A673 (cell line): Measurements from ENCODE around the gene HUS1B. TPM values are rescaled to one million over a fixed set of nuclear protein-coding genes. Genes with fewer than 3 reads are reported as not detected.

Experiments
- BruUV-seq: library from RNA; stranded (reverse); fragments of 400-500 nt; replicated peaks from 2 replicates; lab custom pipeline; 2021; lab: Mats Ljungman, UMichigan
- CTCF ChIA-PET: fragments of 300-600 bp; sonication (Branson Sonifier 250); formaldehyde crosslinking; loops from one replicate; lab custom pipeline; 2022; ENCODE audit warnings: antibody characterized with exemption; lab: Charles Lee
- POLR2A ChIA-PET: fragments of 300-600 bp; sonication (Branson Sonifier 250); formaldehyde crosslinking; loops from one replicate; lab custom pipeline; 2022; ENCODE audit warnings: antibody characterized with exemption; ENCODE audit not compliant: low non-redundant PET; lab: Charles Lee
- DNase-seq: peaks from one replicate; pipeline ENCODE4 v3.0.0-alpha.2; 2015; ENCODE audit warnings: low spot score
- H3K27ac ChIP-seq: fragments of 200-600 bp; sonication (generic); 2 replicates; pipeline ENCODE4 v1.5.1; 2016; ENCODE audit warnings: mixed run types, low read depth, mild to moderate bottlenecking, mixed read lengths, antibody characterized with exemption, low read length; ENCODE audit not compliant: poor library complexity, severe bottlenecking
- H3K27me3 ChIP-seq: fragments of 200-600 bp; sonication (generic); replicated peaks from 2 replicates; pipeline ENCODE4 v1.6.1; 2017; ENCODE audit warnings: mixed run types, low read depth, mild to moderate bottlenecking, mixed read lengths, antibody characterized with exemption, low read length; ENCODE audit not compliant: insufficient read depth, poor library complexity
- H3K36me3 ChIP-seq: fragments of 200-600 bp; sonication (generic); 2 replicates; pipeline ENCODE4 v1.6.1; 2016; ENCODE audit warnings: mixed run types, mild to moderate bottlenecking, mixed read lengths, antibody characterized with exemption, low read length; ENCODE audit not compliant: insufficient read depth, poor library complexity, severe bottlenecking
- H3K4me1 ChIP-seq: fragments of 200-600 bp; sonication (generic); 2 replicates; pipeline ENCODE4 v1.6.1; 2017; ENCODE audit warnings: mixed run types, mild to moderate bottlenecking, mixed read lengths, antibody characterized with exemption, low read length; ENCODE audit not compliant: insufficient read depth, poor library complexity, severe bottlenecking
- H3K4me3 ChIP-seq: fragments of 200-600 bp; sonication (generic); 2 replicates; pipeline ENCODE4 v1.5.1; 2016; ENCODE audit warnings: low read depth, mixed run types, mild to moderate bottlenecking, mixed read lengths, low read length; ENCODE audit not compliant: poor library complexity, severe bottlenecking
- H3K9me3 ChIP-seq: fragments of 200-600 bp; sonication (generic); 2 replicates; pipeline ENCODE4 v1.6.1; 2016; ENCODE audit warnings: mixed run types, low read depth, mild to moderate bottlenecking, mixed read lengths, antibody characterized with exemption, low read length; ENCODE audit not compliant: poor library complexity, severe bottlenecking
- CTCF ChIP-seq: fragments of 300-800, 200-600 bp; sonication (generic); conservative IDR thresholded peaks from 2 replicates; pipeline ENCODE4 v1.5.1; 2017; ENCODE audit warnings: low read depth, mild to moderate bottlenecking, antibody characterized with exemption, low read length, moderate library complexity, mixed read lengths
- EZH2 ChIP-seq: fragments of 200-600 bp; sonication (generic); IDR thresholded peaks from 2 replicates; pipeline ENCODE4 v1.6.1; 2017; ENCODE audit warnings: borderline replicate concordance, low read depth, mild to moderate bottlenecking, mixed read lengths, antibody characterized with exemption, low read length; ENCODE audit not compliant: poor library complexity, severe bottlenecking
- intact Hi-C: fragments of 100-400 bp; cut with micrococcal nuclease; formaldehyde crosslinking; loops from one replicate; pipeline ENCODE4 v1.10.0; 2022; ENCODE audit not compliant: unreplicated experiment
- total RNA-seq: library from RNA; stranded (reverse); gene quantifications from 2 replicates; pipeline ENCODE4 v1.2.3, GENCODE V29; 2021

Gene HUS1B
- total RNA-seq, 1 experiment from 2014 or later, result 0.88 TPM

GRCh38 chr6:620950-621349, 36.0 kb downstream of the HUS1B start:
- intact Hi-C loops, result no loop called here
- ChIA-PET CTCF (no interaction called here), POLR2A (no interaction called here)
- H3K27me3 ChIP-seq, result no peaks in the 10 kb centered on the region
- no peaks in the 10 kb centered on the region for H3K9me3 ChIP-seq
- H3K27ac ChIP-seq, result no peak overlapping the region
- BruUV-seq, result no TSS peak
- H3K4me3 ChIP-seq, result no peak overlapping the region
- H3K4me1 ChIP-seq, result no peaks in the 10 kb centered on the region
- TF ChIP-seq CTCF (no peak), EZH2 (no peak)
- no peaks in the 10 kb centered on the region for H3K36me3 ChIP-seq
- DNase-seq, result no peak

- no peaks in the 10 kb centered on the region for H3K4me1 ChIP-seq
- BruUV-seq, result no TSS peak
- H3K27me3 ChIP-seq, result no peaks in the 10 kb centered on the region
- TF ChIP-seq EZH2 (no peak), CTCF (no peak)
- H3K9me3 ChIP-seq, result no peaks in the 10 kb centered on the region
- ChIA-PET CTCF (no interaction called here), POLR2A (no interaction called here)
- H3K27ac ChIP-seq, result no peak overlapping the region
- intact Hi-C loops, result no loop called here
- H3K36me3 ChIP-seq, result no peaks in the 10 kb centered on the region
- no peak for DNase-seq
- no peak overlapping the region for H3K4me3 ChIP-seq
Measured at GRCh38 chr6:620166-620565, 36.7 kb downstream of the HUS1B start.

DNA sequence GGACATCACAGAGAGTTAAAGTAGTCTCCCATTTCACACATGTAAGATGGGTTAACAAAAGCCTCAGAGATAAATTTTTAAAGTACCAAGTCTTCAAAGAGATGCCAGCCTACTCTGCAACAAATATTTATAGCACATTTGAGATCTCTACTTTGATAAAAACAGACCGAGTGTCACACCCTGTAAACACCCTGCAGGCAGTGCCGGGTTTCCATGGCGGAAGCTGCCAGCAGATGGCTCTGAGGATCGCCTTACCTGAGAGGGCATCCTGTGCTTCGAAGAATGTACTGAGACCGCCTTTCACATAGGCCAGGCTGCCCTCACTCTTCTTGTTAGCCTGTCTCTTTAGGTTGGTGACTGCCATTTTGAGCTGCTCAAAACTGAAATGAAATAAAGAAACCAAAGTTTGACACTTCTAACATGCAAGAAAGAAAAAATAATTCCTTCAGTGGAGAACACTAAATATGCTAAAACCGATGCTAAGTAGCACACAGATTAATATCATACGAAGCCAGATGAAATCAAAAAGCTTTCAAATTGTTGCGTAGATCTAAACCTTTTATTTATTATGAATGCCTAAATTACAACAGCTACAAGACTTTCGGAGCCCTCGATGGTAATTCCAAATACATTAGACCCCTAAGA, 39.3 kb downstream of the HUS1B start:
- ChIA-PET POLR2A (no interaction called here), CTCF (no interaction called here)
- Histone ChIP-seq H3K9me3 (no peaks in the 10 kb centered on the region), H3K27me3 (no peaks in the 10 kb centered on the region), H3K4me1 (no peaks in the 10 kb centered on the region), H3K36me3 (no peaks in the 10 kb centered on the region), H3K4me3 (no peak overlapping the region), H3K27ac (no peak overlapping the region)
- TF ChIP-seq CTCF, result peak; percentile 32; the same call in 1 of the 2 replicates
- TF ChIP-seq EZH2, result no peak
- intact Hi-C loops, result no loop called here
- BruUV-seq, result no TSS peak
- DNase-seq, result no peak
